A673 (cell line): ENCODE results near the gene UMAD1.

Experiments used
- EZH2 ChIP-seq: fragments of 200-600 bp; sonication (generic); IDR thresholded peaks from 2 replicates; pipeline ENCODE4 v1.6.1; 2017; ENCODE audit warnings: borderline replicate concordance, low read depth, mild to moderate bottlenecking, mixed read lengths, antibody characterized with exemption, low read length; ENCODE audit not compliant: poor library complexity, severe bottlenecking
- TF ChIP-seq, protein P1 (sequence below): fragments of 300-800, 200-600 bp; sonication (generic); conservative IDR thresholded peaks from 2 replicates; pipeline ENCODE4 v1.5.1; 2017; ENCODE audit warnings: low read depth, mild to moderate bottlenecking, antibody characterized with exemption, low read length, moderate library complexity, mixed read lengths

DNA sequence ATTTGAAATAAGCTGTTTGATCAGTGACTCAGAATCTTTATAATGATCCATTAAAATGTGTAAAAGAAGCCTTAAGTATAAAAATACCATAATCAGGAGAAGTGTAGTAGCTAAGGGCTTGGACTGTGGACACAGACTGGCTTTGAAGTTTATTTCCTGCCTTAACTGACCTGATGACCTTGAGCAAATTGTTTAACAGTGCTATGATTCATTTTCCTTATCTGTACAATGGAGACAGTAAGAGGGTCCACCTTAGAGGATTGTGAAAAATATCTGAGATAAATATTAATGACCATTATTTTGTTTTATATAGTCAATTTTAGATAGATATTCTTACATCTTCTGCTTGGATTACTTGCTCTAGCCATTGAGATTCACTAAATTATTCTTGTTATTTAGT lies 91.2 kb downstream of the UMAD1 start:
- TF ChIP-seq, protein P1, sequence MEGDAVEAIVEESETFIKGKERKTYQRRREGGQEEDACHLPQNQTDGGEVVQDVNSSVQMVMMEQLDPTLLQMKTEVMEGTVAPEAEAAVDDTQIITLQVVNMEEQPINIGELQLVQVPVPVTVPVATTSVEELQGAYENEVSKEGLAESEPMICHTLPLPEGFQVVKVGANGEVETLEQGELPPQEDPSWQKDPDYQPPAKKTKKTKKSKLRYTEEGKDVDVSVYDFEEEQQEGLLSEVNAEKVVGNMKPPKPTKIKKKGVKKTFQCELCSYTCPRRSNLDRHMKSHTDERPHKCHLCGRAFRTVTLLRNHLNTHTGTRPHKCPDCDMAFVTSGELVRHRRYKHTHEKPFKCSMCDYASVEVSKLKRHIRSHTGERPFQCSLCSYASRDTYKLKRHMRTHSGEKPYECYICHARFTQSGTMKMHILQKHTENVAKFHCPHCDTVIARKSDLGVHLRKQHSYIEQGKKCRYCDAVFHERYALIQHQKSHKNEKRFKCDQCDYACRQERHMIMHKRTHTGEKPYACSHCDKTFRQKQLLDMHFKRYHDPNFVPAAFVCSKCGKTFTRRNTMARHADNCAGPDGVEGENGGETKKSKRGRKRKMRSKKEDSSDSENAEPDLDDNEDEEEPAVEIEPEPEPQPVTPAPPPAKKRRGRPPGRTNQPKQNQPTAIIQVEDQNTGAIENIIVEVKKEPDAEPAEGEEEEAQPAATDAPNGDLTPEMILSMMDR, result no peak
- no peak for TF ChIP-seq EZH2
